ENCODE data around the gene C12orf56.
"Not testable (repeated sequence)": the region's sequence is repeated elsewhere in the genome, so short reads cannot be mapped to it uniquely, and the experiment has no call there.

The C12orf56 gene

GRCh38 chr12:64385019-64385418, 5.5 kb downstream of the C12orf56 start:
- no peak for FAIRE-seq

GRCh38 chr12:64383675-64384074, 6.9 kb downstream of the C12orf56 start:
- FAIRE-seq: no peak

- FAIRE-seq: no peak
Observed at GRCh38 chr12:64362721-64363305, 27.7 kb downstream of the C12orf56 start.

DNA sequence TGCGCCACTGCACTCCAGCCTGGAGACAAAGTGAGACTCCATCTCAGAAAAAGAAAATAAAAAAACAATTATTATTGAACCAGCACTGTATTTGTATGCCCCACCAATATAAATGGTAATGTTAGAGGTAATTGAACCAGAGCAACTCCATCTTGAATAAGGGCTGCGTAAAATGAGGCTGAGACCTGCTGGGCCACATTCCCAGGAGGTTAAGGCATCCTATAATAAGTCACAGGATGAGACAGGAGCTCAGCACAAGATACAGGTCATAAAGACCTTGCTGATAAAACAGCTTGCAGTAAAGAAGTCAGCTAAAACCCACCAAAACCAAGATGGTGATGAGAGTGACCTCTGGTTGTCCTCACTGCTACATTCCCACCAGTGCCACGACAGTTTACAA, 29.4 kb downstream of the C12orf56 start:
- not testable (repeated sequence) for FAIRE-seq

GRCh38 chr12:64356209-64356608, 34.3 kb downstream of the C12orf56 start:
- not testable (repeated sequence) for FAIRE-seq

- FAIRE-seq: no peak
Observed at GRCh38 chr12:64352181-64352580, 38.4 kb downstream of the C12orf56 start.

GRCh38 chr12:64351265-64351664, 39.3 kb downstream of the C12orf56 start:
- FAIRE-seq: no peak

GRCh38 chr12:64347630-64348029, 42.9 kb downstream of the C12orf56 start:
- no peak for FAIRE-seq

GRCh38 chr12:64344631-64345030, 45.9 kb downstream of the C12orf56 start:
- not testable (repeated sequence) for FAIRE-seq

- FAIRE-seq: not testable (repeated sequence)
Observed at GRCh38 chr12:64340546-64340945, 50.0 kb downstream of the C12orf56 start.

GRCh38 chr12:64335886-64336466, 54.6 kb downstream of the C12orf56 start:
- FAIRE-seq: no peak

DNA sequence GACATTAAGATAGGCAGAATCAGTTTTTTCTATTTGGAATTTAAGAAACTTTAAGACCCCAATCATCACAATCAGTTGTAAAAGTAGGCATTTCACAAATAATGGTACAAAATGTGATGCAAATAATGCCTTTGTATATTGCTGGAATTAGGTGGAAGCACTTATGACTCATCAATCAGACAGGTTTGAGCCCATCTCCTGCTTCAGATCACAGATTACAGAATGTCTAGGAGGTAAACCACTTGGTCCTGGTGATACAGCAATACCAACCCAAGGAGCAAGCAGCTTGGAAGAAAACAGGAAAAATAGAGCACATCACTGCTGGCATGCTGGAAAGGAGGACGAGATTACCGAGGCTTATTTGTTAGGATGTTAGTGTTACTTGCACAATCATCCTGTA, 57.6 kb downstream of the C12orf56 start:
- no peak for FAIRE-seq

- FAIRE-seq: no peak
Observed at GRCh38 chr12:64332296-64332695, 58.3 kb downstream of the C12orf56 start.

- FAIRE-seq: not testable (repeated sequence)
Observed at GRCh38 chr12:64329031-64329710, 61.4 kb downstream of the C12orf56 start.

- no peak for FAIRE-seq
Observed at GRCh38 chr12:64325055-64325454, 65.5 kb downstream of the C12orf56 start.

GRCh38 chr12:64323476-64324225, 66.9 kb downstream of the C12orf56 start:
- no peak for FAIRE-seq

DNA sequence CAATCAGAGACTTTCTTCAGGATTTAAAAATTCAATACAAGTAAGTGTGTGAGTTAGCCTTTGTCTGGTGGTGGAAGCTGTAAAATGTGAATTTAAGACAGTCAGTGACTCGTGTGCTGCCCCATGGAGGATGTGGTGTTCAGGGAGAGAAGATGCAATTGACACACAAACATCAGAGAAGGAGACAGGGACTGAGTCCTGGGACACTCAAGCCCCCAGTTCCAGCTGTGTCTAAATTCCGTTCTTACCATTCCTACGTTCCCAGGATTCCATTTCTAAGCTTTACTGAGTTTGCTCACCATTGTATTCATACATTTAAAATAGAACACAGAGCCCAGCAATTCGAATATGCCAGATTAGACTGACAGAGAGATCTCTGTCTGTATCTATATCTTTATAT, 67.6 kb downstream of the C12orf56 start:
- no peak for FAIRE-seq

- no peak for FAIRE-seq
Observed at GRCh38 chr12:64320611-64321010, 69.9 kb downstream of the C12orf56 start.

DNA sequence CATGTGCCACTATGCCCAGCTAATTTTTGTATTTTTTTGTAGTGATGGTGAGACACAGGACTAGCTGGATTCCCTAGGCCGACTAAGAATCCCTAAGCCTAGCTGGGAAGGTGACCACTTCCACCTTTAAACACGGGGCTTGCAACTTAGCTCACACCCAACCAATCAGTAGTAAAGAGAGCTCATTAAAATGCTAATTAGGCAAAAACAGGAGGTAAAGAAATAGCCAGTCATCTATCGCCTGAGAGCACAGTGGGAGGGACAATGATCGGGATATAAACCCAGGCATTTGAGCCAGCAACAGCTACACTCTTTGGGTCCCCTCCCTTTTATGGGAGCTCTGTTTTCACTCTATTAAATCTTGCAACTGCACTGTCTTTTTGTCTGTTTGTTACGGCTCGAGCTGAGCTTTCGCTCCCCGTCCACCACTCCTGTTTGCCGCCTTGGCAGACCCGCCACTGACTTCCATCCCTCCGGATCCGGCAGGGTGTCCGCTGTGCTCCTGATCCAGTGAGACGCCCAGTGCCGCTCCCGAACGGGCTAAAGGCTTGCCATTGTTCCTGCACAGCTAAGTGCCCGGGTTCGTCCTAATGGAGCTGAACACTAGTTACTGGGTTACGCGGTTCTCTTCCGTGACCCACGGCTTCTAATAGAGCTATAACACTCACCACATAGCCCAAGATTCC, 70.9 kb downstream of the C12orf56 start:
- not testable (repeated sequence) for FAIRE-seq

- FAIRE-seq: no peak
Observed at GRCh38 chr12:64318605-64319004, 72.0 kb downstream of the C12orf56 start.

GRCh38 chr12:64311877-64312276, 78.7 kb downstream of the C12orf56 start:
- FAIRE-seq: no peak

- no peak for FAIRE-seq
Observed at GRCh38 chr12:64304571-64304970, 86.0 kb downstream of the C12orf56 start.

DNA sequence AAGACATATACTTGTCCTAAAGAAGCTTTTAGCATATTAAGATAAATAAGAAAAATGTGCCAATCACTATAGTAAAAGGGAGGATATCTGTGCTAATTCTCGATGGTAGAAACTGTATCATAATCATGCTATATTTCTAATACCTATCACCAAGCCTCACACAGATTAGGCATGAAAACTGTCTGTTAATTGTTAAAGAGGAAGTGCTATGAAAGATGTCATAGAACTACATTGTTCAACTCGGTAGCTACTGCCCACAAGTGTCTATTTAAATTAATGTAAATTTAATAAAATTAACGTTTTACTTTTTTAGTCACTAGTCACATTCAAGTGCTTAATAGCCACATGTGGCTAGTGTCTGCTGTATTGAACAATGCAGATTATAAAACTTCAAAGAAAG, 90.9 kb downstream of the C12orf56 start:
- FAIRE-seq: no peak

All from A204.1 (cell line).